GM18951 (cell line): ENCODE data around the gene CPA2.

Source experiments
- POLR2A ChIP-seq: IDR thresholded peaks from 4 replicates; pipeline ENCODE4 v1.6.1; 2011; ENCODE audit warnings: mild to moderate bottlenecking; ENCODE audit not compliant: insufficient read length, insufficient read depth; ENCODE audit errors: extremely low read depth
- in situ Hi-C: fragments of 300-500 bp; cut with MboI; formaldehyde crosslinking; loops from one replicate; pipeline ENCODE4 v1.12.0; 2022; ENCODE audit warnings: low sequenced_read_pairs, mixed read lengths, inconsistent platforms; ENCODE audit not compliant: unreplicated experiment

The CPA2 gene

GRCh38 chr7:130268463-130269317 lies 2.0 kb downstream of the CPA2 start:
- no peak for TF ChIP-seq POLR2A
- in situ Hi-C loops, result no loop called here

GRCh38 chr7:130269318-130269694 lies 2.6 kb downstream of the CPA2 start:
- no peak for TF ChIP-seq POLR2A
- in situ Hi-C loops, result no loop called here

GRCh38 chr7:130270947-130271800 lies 4.5 kb downstream of the CPA2 start:
- no peak for TF ChIP-seq POLR2A
- in situ Hi-C loops, result no loop called here

GRCh38 chr7:130272381-130273080 lies 5.9 kb downstream of the CPA2 start:
- no peak for TF ChIP-seq POLR2A
- in situ Hi-C loops, result no loop called here

- in situ Hi-C loops, result no loop called here
- no peak for TF ChIP-seq POLR2A
Observed at GRCh38 chr7:130273081-130273932, 6.6 kb downstream of the CPA2 start.

- in situ Hi-C loops, result no loop called here
- no peak for TF ChIP-seq POLR2A
Observed at GRCh38 chr7:130273933-130274255, 7.2 kb downstream of the CPA2 start.

GRCh38 chr7:130274296-130274695 lies 7.6 kb downstream of the CPA2 start:
- in situ Hi-C loops, result no loop called here
- no peak for TF ChIP-seq POLR2A

- in situ Hi-C loops, result no loop called here
- TF ChIP-seq POLR2A, result no peak
Observed at GRCh38 chr7:130274983-130275591, 8.4 kb downstream of the CPA2 start.

GRCh38 chr7:130275826-130276297 lies 9.2 kb downstream of the CPA2 start:
- no peak for TF ChIP-seq POLR2A
- in situ Hi-C loops, result no loop called here

- in situ Hi-C loops, result no loop called here
- no peak for TF ChIP-seq POLR2A
Observed at GRCh38 chr7:130276796-130277762, 10.4 kb downstream of the CPA2 start.

- in situ Hi-C loops, result no loop called here
- TF ChIP-seq POLR2A, result no peak
Observed at GRCh38 chr7:130277763-130278643, 11.3 kb downstream of the CPA2 start.
